K562 (cell line): Measurements from ENCODE around the gene PCED1B. TPM values are rescaled to one million over a fixed set of nuclear protein-coding genes. Genes with fewer than 3 reads are reported as not detected.
A peak's percentile ranks its signal among the peaks of the same experiment; 100 is the strongest.

Source experiments
- ELF1 ChIP-seq: fragments of 200-800 bp; sonication (Bioruptor generic); IDR thresholded peaks from 2 replicates; pipeline ENCODE4 v1.6.1; 2016; ENCODE audit warnings: missing genetic modification characterization, missing compliant biosample characterization
- ELF2 ChIP-seq: fragments of 250-450 bp; sonication (Bioruptor Pico); IDR thresholded peaks from 2 replicates; pipeline ENCODE4 v1.5.0; 2021; ENCODE audit warnings: mild to moderate bottlenecking
- HDAC8 ChIP-seq: fragments of 450-650 bp; IDR thresholded peaks from 2 replicates; pipeline ENCODE4 v1.6.1; 2016; ENCODE audit warnings: mild to moderate bottlenecking, missing genetic modification characterization, moderate library complexity, missing compliant biosample characterization
- HNRNPH1 ChIP-seq: fragments of 200-400 bp; formaldehyde crosslinking; optimal IDR thresholded peaks from 2 replicates; pipeline ENCODE3; 2017; ENCODE audit warnings: low read depth, mild to moderate bottlenecking, low read length, moderate library complexity
- KLF6 ChIP-seq: fragments of 250-450 bp; sonication (Bioruptor Pico); IDR thresholded peaks from 2 replicates; pipeline ENCODE4 v1.4.0; 2020; ENCODE audit warnings: mild to moderate bottlenecking, moderate library complexity, borderline replicate concordance
- MAZ ChIP-seq, 2 experiments: fragments of 450-650 bp in 1 of 2; sonication (generic) in 1 of 2; formaldehyde crosslinking; IDR thresholded peaks in 1 of 2; conservative IDR thresholded peaks in 1 of 2; 2 replicates each; pipeline versions ENCODE4 v1.4.0 to v1.5.0; 2020; ENCODE audit warnings: mild to moderate bottlenecking in 1 of 2, missing genetic modification reagents in 1 of 2
- MXD1 ChIP-seq: fragments of 250-450 bp; sonication (Bioruptor Pico); IDR thresholded peaks from 2 replicates; pipeline ENCODE4 v1.8.0; 2021; ENCODE audit warnings: borderline replicate concordance, mild to moderate bottlenecking, moderate library complexity; ENCODE audit not compliant: poor library complexity, severe bottlenecking
- POLR2H ChIP-seq: IDR thresholded peaks from 2 replicates; pipeline ENCODE4 v1.6.1; 2016; ENCODE audit warnings: missing genetic modification characterization, low read depth, mild to moderate bottlenecking, control low read depth, missing compliant biosample characterization, moderate library complexity
- PTRF ChIP-seq: fragments of 450-650 bp; IDR thresholded peaks from 2 replicates; pipeline ENCODE4 v1.6.1; 2016; ENCODE audit warnings: mild to moderate bottlenecking, missing genetic modification characterization, missing compliant biosample characterization
- RBM34 ChIP-seq: fragments of 200-400 bp; formaldehyde crosslinking; IDR thresholded peaks from 2 replicates; pipeline ENCODE4 v1.6.1; 2018; ENCODE audit warnings: low read length, borderline replicate concordance; ENCODE audit not compliant: insufficient read depth
- SRSF9 ChIP-seq: fragments of 200-400 bp; formaldehyde crosslinking; IDR thresholded peaks from 2 replicates; pipeline ENCODE4 v1.6.1; 2017; ENCODE audit warnings: low read depth, low read length, borderline replicate concordance
- TFAP4 ChIP-seq: sonication (generic); formaldehyde crosslinking; IDR thresholded peaks from 2 replicates; pipeline ENCODE4 v1.8.0; 2022; ENCODE audit warnings: missing genetic modification reagents, mild to moderate bottlenecking, moderate library complexity, borderline replicate concordance
- U2AF1 ChIP-seq: fragments of 200-400 bp; formaldehyde crosslinking; optimal IDR thresholded peaks from 2 replicates; pipeline ENCODE3; 2017; ENCODE audit warnings: mild to moderate bottlenecking, low read depth, low read length, moderate library complexity
- ZFP91 ChIP-seq: sonication (generic); formaldehyde crosslinking; IDR thresholded peaks from 2 replicates; pipeline ENCODE4 v1.8.0; 2022; ENCODE audit warnings: mild to moderate bottlenecking, missing genetic modification reagents
- ZKSCAN8 ChIP-seq: fragments of 200-800 bp; sonication (Bioruptor generic); IDR thresholded peaks from 2 replicates; pipeline ENCODE4 v1.6.1; 2016; ENCODE audit warnings: missing genetic modification characterization, missing compliant biosample characterization
- ZNF408 ChIP-seq: fragments of 250-450 bp; sonication (Bioruptor Pico); IDR thresholded peaks from 2 replicates; pipeline ENCODE4 v1.4.0; 2020; ENCODE audit warnings: low read depth, mild to moderate bottlenecking, moderate library complexity
- polyA plus RNA-seq, 8 experiments: library from polyadenylated mRNA; depleted of rRNA in 4 of 8; stranded (reverse) in 5 of 8; unstranded in 3 of 8; fragments of >200 nt; fragmentation: Nextera tagmentation in 2 of 8; fragmentation: Illumina TruSeq in 1 of 8; extraction: Ambion mirVana in 2 of 8; extraction: Trizol in 1 of 8; gene quantifications; 2 replicates each; pipeline versions ENCODE4 v1.2.1 to v1.2.3, GENCODE V29; 2011 to 2014; ENCODE audit warnings: inconsistent platforms in 1 of 8, missing spikeins in 1 of 8
- total RNA-seq, 7 experiments: library from RNA; depleted of rRNA in 6 of 7; stranded (reverse); fragments of >200 nt in 6 of 7; fragmentation: Illumina TruSeq in 2 of 7; extraction: Trizol in 2 of 7; gene quantifications; 2 replicates each; pipeline versions ENCODE4 v1.2.1 to v1.2.3, GENCODE V29; 2011 to 2021; ENCODE audit warnings: low replicate concordance in 1 of 7
- TF ChIP-seq, protein P1 (sequence below): fragments of 450-650 bp; IDR thresholded peaks from one replicate; pipeline ENCODE4 v1.6.1; 2018; ENCODE audit warnings: mild to moderate bottlenecking, moderate library complexity; ENCODE audit not compliant: partially characterized antibody
- TF ChIP-seq, protein P2 (sequence below): fragments of 250-450 bp; sonication (Bioruptor Pico); IDR thresholded peaks from 2 replicates; pipeline ENCODE4 v1.5.0; 2021; ENCODE audit warnings: mild to moderate bottlenecking, moderate library complexity

PCED1B gene
- total and polyA plus RNA-seq, 9 of the 15 experiments (the other 6 are each of a cell fraction or from before 2014, with no cell fraction given), result 1.2 to 9.3 (median 2.5) TPM

DNA sequence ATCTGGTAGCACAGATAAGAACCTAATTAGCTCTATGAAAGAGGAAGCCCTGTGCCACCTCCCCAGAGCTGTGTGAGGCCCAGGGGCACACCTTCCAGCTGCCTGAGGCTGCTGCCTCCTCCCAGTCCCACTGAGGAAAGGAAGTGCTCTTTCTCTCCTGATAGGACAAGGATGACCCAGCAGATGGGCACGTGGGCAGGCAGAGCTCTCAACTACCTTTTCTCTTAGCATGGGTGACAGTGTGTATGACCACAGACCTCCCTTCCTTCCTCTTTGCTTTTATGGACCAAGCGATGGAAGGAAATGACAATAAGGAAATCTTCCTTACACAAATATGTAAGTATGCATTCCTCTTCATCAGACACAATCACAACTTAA is 127.9 kb downstream of the PCED1B start (continued):
- no peak for TF ChIP-seq POLR2H
- no peak for TF ChIP-seq RBM34
- TF ChIP-seq HNRNPH1, result no peak
- no peak for TF ChIP-seq U2AF1
- TF ChIP-seq ZFP91 (CRISPR knock-in tag), result no peak
- no peak for TF ChIP-seq HDAC8 (tag)
- no peak for TF ChIP-seq SRSF9
- TF ChIP-seq ELF2, result no peak
- TF ChIP-seq PTRF (tag), result no peak
- TF ChIP-seq KLF6 (CRISPR knock-in tag), result peak; percentile 18; the same call in 1 of the 2 replicates
- TF ChIP-seq, protein P1, sequence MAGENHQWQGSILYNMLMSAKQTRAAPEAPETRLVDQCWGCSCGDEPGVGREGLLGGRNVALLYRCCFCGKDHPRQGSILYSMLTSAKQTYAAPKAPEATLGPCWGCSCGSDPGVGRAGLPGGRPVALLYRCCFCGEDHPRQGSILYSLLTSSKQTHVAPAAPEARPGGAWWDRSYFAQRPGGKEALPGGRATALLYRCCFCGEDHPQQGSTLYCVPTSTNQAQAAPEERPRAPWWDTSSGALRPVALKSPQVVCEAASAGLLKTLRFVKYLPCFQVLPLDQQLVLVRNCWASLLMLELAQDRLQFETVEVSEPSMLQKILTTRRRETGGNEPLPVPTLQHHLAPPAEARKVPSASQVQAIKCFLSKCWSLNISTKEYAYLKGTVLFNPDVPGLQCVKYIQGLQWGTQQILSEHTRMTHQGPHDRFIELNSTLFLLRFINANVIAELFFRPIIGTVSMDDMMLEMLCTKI, result no peak
- no peak for TF ChIP-seq ELF1 (tag)
- 0 out of 2 replicates have a peak, but pooled peaks have one; percentile 49 for TF ChIP-seq ZKSCAN8
- TF ChIP-seq ZNF408 (CRISPR knock-in tag), result no peak
- TF ChIP-seq, protein P2, sequence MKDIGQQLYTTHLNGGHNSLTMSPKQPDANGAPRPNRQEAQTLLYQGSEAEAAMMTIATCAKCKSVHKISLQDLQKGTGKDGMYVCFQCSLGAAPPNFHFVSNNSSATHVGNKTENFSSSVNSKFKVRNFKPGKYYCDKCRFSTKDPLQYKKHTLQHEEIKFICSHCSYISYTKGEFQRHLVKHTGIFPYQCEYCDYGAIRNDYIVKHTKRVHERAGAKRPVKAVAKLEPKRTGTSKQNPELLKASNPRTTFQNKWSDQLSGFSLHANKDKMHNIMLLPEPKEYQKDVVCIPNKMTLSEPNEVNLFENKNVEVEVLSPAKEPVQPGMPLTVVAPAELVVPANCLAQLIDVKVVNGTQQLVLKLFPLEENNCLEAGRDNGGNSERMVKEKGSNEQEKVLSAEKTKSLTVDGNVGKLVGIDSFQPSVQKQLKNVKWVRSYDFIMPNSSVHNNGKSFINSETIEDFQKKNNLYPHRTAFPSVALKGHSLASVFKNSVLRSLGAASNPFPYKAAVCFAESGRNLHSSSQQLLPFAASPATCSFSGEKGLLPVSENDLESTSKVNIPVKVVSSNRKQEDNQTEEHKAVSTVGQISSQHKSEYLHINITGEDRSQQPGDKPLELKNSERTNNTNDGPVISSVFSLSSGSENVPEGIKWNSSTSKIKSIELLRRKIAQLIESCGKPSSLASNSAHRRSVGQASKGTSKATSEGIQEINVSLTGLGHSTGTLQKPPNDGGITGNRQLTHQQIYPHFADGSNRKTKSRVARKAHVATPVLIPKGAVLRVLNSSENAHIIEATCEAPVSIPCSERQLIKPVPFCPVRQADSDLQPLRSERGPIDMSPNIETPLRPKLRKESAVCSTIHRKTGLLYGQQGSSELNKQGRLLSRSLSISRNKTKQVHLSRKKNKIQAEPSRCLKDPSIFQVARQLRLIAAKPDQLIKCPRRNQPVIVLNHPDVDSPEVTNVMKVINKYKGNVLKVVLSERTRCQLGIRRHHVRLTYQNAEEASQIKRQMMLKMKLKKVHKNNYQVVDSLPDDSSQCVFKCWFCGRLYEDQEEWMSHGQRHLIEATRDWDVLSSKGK (CRISPR knock-in tag), result no peak
- TF ChIP-seq TFAP4 (CRISPR knock-in tag), result peak; percentile 63; the same call in 1 of the 2 replicates
- no peak for TF ChIP-seq MXD1 (CRISPR knock-in tag)
- TF ChIP-seq MAZ (CRISPR knock-in tag; conservative IDR thresholded peaks at IDR 0.05 in 1 of 2, IDR thresholded peaks at IDR 0.05 in 1 of 2), result no peak
